Activated CD4-positive, alpha-beta T cell treated with anti-CD3 and anti-CD28 coated beads for 1 hour (primary cell): Measurements from ENCODE around the gene MYH3.

Experiments
- DNase-seq: peaks from one replicate; pipeline ENCODE4 v3.0.0-alpha.2; 2020

The MYH3 gene

GRCh38 chr17:10648381-10648780 is 8.7 kb downstream of the MYH3 start:
- DNase-seq = no peak

- DNase-seq = peak; percentile 55
These were observed 10.6 kb downstream of the MYH3 start for GRCh38 chr17:10646392-10646990.

GRCh38 chr17:10640475-10640874 is 16.6 kb downstream of the MYH3 start:
- DNase-seq = no peak

GRCh38 chr17:10638151-10638550 is 19.0 kb downstream of the MYH3 start:
- no peak for DNase-seq

- DNase-seq = no peak
These were observed 21.8 kb downstream of the MYH3 start for GRCh38 chr17:10635290-10635689.

- no peak for DNase-seq
These were observed 23.2 kb downstream of the MYH3 start for GRCh38 chr17:10633738-10634379.

- DNase-seq = no peak
These were observed 25.4 kb downstream of the MYH3 start for GRCh38 chr17:10631701-10632100.

GRCh38 chr17:10631048-10631700 is 25.9 kb downstream of the MYH3 start:
- DNase-seq = no peak

- no peak for DNase-seq
These were observed 27.4 kb downstream of the MYH3 start for GRCh38 chr17:10629706-10630105.

- DNase-seq = no peak
These were observed 28.4 kb downstream of the MYH3 start for GRCh38 chr17:10628756-10629155.

GRCh38 chr17:10626390-10626789 is 30.7 kb downstream of the MYH3 start:
- DNase-seq = no peak

- DNase-seq = no peak
These were observed 32.1 kb downstream of the MYH3 start for GRCh38 chr17:10624969-10625368.

GRCh38 chr17:10623737-10624338 is 33.3 kb downstream of the MYH3 start:
- DNase-seq = no peak

- DNase-seq = no peak
These were observed 34.3 kb downstream of the MYH3 start for GRCh38 chr17:10622617-10623485.

- DNase-seq = no peak
These were observed 35.7 kb downstream of the MYH3 start for GRCh38 chr17:10621397-10621796.

GRCh38 chr17:10620823-10621222 is 36.3 kb downstream of the MYH3 start:
- no peak for DNase-seq

GRCh38 chr17:10618202-10618635 is 38.9 kb downstream of the MYH3 start:
- DNase-seq = peak; percentile 39

GRCh38 chr17:10617120-10617505 is 40.0 kb downstream of the MYH3 start:
- DNase-seq = no peak

- peak; percentile 47 for DNase-seq
These were observed 40.5 kb downstream of the MYH3 start for GRCh38 chr17:10616502-10617119.

GRCh38 chr17:10614536-10615155 is 42.5 kb downstream of the MYH3 start:
- no peak for DNase-seq

GRCh38 chr17:10613775-10614513 is 43.2 kb downstream of the MYH3 start:
- no peak for DNase-seq
